Prostate gland (tissue), 2 donors: ENCODE data around the gene ASIC1. TPM values are rescaled to one million over a fixed set of nuclear protein-coding genes. Genes with fewer than 3 reads are reported as not detected.

Experiments used
- DNase-seq: peaks from one replicate; pipeline ENCODE4 v3.0.0-alpha.2; 2019; ENCODE audit warnings: low spot score
- H3K27ac ChIP-seq, 2 donors: fragments of 200-600 bp; sonication (generic); 2 replicates each; pipeline ENCODE4 v1.5.1; 2017 to 2019
- H3K27me3 ChIP-seq: fragments of 200-600 bp; sonication (generic); replicated peaks from 2 replicates; pipeline ENCODE4 v1.5.1; 2019; ENCODE audit not compliant: insufficient read depth
- H3K36me3 ChIP-seq, 2 donors: fragments of 200-600 bp; sonication (generic); 1 replicate in 1 of 2; 2 replicates in 1 of 2; pipeline versions ENCODE4 v1.5.1 to v1.8.1; 2017 to 2019
- H3K4me1 ChIP-seq: fragments of 200-600 bp; sonication (generic); replicated peaks from 2 replicates; pipeline ENCODE4 v1.5.1; 2019
- H3K4me3 ChIP-seq, 2 donors: fragments of 200-600 bp; sonication (generic); 2 replicates each; pipeline ENCODE4 v1.5.1; 2017 to 2019
- H3K9me3 ChIP-seq: fragments of 200-600 bp; sonication (generic); 2 replicates; pipeline ENCODE4 v1.5.1; 2017
- POLR2A ChIP-seq: fragments of 450-650 bp; IDR thresholded peaks from one replicate; pipeline ENCODE4 v1.6.1; 2016; ENCODE audit warnings: antibody characterized with exemption, mild to moderate bottlenecking
- POLR2AphosphoS5 ChIP-seq: sonication (generic); formaldehyde crosslinking; IDR thresholded peaks from one replicate; pipeline ENCODE4 v1.6.1; 2017; ENCODE audit warnings: antibody characterized with exemption
- WGBS: methylation state at CpG from one replicate; pipeline ENCODE4 v1.1.5; 2018; 5-methylcytosine and 5-hydroxymethylcytosine counted together
- intact Hi-C: fragments of 100-400 bp; cut with DNase I; formaldehyde crosslinking; loops from one replicate; pipeline ENCODE4 v1.14.2; 2022
- total RNA-seq, 2 donors: library from RNA; depleted of rRNA; stranded (reverse); fragments of >200 nt; gene quantifications; one replicate each; pipeline ENCODE4 v1.1.0, GENCODE V29; 2016
- TF ChIP-seq, protein P1 (sequence below), 4 experiments: fragments of 200-600 bp in 2 of 4; fragments of 450-650 bp in 2 of 4; sonication (generic) in 2 of 4; IDR thresholded peaks; 1 replicate in 3 of 4; 2 replicates in 1 of 4; pipeline ENCODE4 v1.5.1; 2016 to 2019; ENCODE audit warnings: antibody characterized with exemption in 4 of 4, mild to moderate bottlenecking in 2 of 4, moderate library complexity in 2 of 4

Gene ASIC1
- total RNA-seq, 2 donors from 2014 or later: 2.7 to 3.2 TPM

DNA sequence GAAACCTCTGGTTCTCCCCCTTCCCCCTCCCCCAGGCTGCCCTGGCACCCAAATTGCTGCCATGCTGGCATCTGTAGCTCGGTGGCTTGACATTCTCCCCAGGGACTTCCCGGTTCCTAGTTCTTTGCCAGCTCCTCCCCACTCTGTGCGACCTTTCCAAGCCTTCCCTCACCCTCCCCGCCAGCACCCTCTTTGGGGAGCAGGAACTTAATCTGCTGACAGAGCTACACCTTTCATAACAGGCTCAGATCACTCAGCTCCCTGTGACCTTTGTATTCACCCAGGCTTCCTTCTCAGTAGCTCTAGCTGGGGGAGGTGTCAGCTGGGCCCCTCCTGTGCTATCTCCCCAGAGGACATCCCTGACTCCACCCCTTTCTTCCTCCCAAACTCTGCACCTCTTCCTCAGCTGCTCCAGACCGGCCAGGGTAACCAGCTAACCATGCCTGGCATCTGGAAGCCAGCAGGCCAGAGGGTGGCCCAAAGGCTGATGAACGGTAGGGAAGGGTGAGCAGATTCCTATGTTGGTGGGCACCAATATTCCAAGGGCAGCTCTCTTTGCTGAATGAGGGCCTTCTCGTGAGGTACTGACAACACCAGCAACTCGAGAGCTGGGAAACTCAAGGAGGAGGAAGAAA is 52.8 kb downstream of the ASIC1 start:
- Histone ChIP-seq H3K27ac (peak overlapping the region; percentile 45 to 73), H3K9me3 (no peaks in the 10 kb centered on the region), H3K36me3 (no peaks in the 10 kb centered on the region), H3K27me3 (no peaks in the 10 kb centered on the region), H3K4me3 (no peak overlapping the region), H3K4me1 (no peaks in the 10 kb centered on the region)
- intact Hi-C loops: loop anchor here (2.0 kb wide), 1 partner anchor 291 kb away; the partner anchor contains the start of gene LARP4
- TF ChIP-seq POLR2A (no peak), POLR2AphosphoS5 (no peak)
- WGBS: 47% methylated on average over 8 of the region's 8 CpGs
- DNase-seq: no peak

DNA sequence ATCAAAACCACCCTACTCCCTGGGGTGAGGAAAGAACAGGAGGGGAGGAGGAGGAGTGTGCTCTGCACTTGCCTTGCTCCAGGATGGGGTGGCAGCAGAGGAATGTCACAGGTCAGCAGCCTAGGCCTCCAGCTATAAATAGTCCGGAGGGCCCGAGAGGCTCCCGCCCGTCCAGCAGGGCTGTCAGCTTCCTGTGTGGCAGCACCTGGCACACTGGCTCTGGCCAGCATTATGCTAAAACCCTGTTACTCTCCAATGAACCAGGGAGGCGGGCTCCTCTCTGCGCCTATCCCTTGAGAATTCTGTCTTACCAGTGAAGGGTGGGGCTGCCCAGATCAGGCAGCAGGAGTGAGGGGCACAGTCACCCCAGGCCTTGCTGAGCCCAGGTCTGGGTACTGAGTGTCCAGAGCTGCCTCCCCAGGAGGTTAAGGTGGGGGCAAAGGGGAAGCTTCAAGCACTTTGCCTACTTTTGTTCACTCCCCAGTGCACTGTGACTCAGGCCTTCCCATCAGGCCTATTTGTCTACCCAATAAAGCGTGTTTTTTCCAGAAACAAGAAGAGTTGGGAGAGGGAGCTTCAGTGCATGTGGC is 53.5 kb downstream of the ASIC1 start:
- no peaks in the 10 kb centered on the region for H3K27me3 ChIP-seq
- no peak for TF ChIP-seq POLR2A
- TF ChIP-seq, protein P1, sequence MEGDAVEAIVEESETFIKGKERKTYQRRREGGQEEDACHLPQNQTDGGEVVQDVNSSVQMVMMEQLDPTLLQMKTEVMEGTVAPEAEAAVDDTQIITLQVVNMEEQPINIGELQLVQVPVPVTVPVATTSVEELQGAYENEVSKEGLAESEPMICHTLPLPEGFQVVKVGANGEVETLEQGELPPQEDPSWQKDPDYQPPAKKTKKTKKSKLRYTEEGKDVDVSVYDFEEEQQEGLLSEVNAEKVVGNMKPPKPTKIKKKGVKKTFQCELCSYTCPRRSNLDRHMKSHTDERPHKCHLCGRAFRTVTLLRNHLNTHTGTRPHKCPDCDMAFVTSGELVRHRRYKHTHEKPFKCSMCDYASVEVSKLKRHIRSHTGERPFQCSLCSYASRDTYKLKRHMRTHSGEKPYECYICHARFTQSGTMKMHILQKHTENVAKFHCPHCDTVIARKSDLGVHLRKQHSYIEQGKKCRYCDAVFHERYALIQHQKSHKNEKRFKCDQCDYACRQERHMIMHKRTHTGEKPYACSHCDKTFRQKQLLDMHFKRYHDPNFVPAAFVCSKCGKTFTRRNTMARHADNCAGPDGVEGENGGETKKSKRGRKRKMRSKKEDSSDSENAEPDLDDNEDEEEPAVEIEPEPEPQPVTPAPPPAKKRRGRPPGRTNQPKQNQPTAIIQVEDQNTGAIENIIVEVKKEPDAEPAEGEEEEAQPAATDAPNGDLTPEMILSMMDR (IDR thresholded peaks at IDR 0.05): no peak

DNA sequence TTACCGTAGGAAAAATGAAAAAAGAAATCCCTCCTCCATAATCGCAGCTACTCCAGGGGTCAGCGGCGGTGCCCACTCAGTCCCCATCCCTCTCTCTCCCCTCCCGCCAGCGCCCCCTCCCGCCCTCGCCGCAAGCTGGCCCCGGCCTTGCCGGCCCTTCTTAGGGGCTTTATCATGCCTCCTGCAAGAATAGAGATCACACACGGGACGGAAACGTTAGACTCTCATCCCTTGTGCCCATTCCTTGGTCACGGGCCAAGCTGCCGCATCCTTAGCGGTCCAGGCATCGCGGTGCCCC is 53.9 kb downstream of the ASIC1 start:
- Histone ChIP-seq H3K27ac (peak overlapping the region; percentile 45 to 73), H3K4me3 (no peak overlapping the region), H3K4me1 (no peaks in the 10 kb centered on the region), H3K36me3 (no peaks in the 10 kb centered on the region), H3K27me3 (no peaks in the 10 kb centered on the region), H3K9me3 (no peaks in the 10 kb centered on the region)
- TF ChIP-seq, protein P1 (IDR thresholded peaks at IDR 0.05): no peak
- TF ChIP-seq POLR2AphosphoS5 (no peak), POLR2A (no peak)
- 9% methylated on average over 17 of the region's 19 CpGs for WGBS
- intact Hi-C loops: loop anchor here (2.0 kb wide), 1 partner anchor 289 kb away; the partner anchor contains the start of gene LARP4
- DNase-seq: no peak

More for the DNA sequence above, 53.5 kb downstream of the ASIC1 start:
- 45% methylated on average over 7 of the region's 7 CpGs for WGBS
- Histone ChIP-seq H3K36me3 (no peaks in the 10 kb centered on the region), H3K9me3 (no peaks in the 10 kb centered on the region), H3K27ac (peak overlapping the region; percentile 45 to 73), H3K4me1 (no peaks in the 10 kb centered on the region), H3K4me3 (no peak overlapping the region)
- DNase-seq: peak; percentile 15
- intact Hi-C loops: loop anchor here (2.0 kb wide), 1 partner anchor 290 kb away; the partner anchor contains the start of gene LARP4

DNA sequence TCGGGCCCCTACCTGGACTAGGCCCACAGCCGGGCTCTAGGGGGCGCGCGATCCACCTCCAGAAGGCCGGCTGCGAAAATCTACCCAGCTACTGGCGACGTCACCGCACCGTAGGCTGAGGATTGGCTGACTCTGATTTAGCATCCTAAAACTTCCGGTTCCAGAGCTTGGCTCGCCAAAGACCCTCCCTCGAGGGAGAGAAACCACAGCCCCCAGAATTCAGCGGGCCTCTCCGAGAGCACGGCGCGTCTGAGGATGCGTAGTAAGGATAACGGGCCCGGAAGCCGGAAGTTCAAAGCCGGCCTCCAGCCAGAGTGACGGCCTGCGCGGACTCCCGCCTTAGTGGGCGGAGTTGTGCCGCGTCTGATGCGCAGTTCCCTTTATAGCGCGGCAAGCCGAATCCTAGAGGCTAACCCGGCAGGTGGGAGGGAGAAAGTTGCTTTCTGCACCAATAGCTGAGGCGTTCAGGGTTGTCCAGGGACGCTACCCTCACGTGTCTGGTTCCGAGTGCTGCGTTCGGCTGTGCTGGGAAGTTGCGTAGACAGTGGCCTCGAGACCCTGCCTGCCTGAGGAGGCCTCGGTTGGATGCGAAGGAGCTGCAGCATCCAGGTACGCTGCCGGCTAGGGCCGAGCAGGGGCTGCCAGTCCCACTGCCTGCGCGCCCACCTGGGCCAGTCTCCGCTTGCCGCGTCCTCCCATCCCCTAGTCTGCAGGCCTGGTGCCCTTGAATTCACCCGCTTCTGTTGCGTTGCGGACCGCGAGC is 54.5 kb downstream of the ASIC1 start, which contains the start of gene COX14:
COX14 (plus strand) TSS at position 544 of the 763 bp plus-strand sequence. CDS start 7,808 bp downstream, outside the sequence.
- peak; percentile 99 for DNase-seq
- H3K4me1 ChIP-seq: no peaks in the 10 kb centered on the region

More for the DNA sequence above, 54.5 kb downstream of the ASIC1 start, which contains the start of gene COX14:
- intact Hi-C loops: loop anchor here (2.0 kb wide), 1 partner anchor 289 kb away; the partner anchor contains the start of gene LARP4
- no peaks in the 10 kb centered on the region for H3K9me3 ChIP-seq
- peak within 1 kb of the TSS; percentile 83 to 85 for H3K4me3 ChIP-seq
- WGBS: under 1% methylated on average over 57 of the region's 59 CpGs
- TF ChIP-seq, protein P1 (IDR thresholded peaks at IDR 0.05): peak; percentile 88 to 97 (median 94)
- TF ChIP-seq POLR2AphosphoS5: peak; percentile 99
- peak; percentile 92 for TF ChIP-seq POLR2A
- H3K27ac ChIP-seq: peak within 1 kb of the TSS; percentile 85 to 92
- H3K27me3 ChIP-seq: no peaks in the 10 kb centered on the region
- H3K36me3 ChIP-seq: no peaks in the 10 kb centered on the region
